ENCODE measurements around the gene ELL.

The ELL gene

GRCh38 chr19:18397242-18398202 is 124.3 kb downstream of the ELL start, which contains the start of gene LRRC25:
LRRC25 (minus strand) TSS chr19:18397622; CDS start chr19:18396963, 659 bp downstream.
- H3K4me3 ChIP-seq (ENCODE audit: low read length): peak within 1 kb of the TSS; percentile 33
- H3K27ac ChIP-seq (ENCODE audit: low read depth, low read length): no peak within 1 kb of the TSS
- no peaks in the 10 kb centered on the region for H3K9me3 ChIP-seq (ENCODE audit: insufficient read depth, low read depth, low read length)
- no peak within 1 kb of the TSS for H3K9ac ChIP-seq (ENCODE audit: low read depth, low read length)
- H3K36me3 ChIP-seq (ENCODE audit: insufficient read depth, low read length): no peaks in the 10 kb centered on the region
- H3K4me1 ChIP-seq (ENCODE audit: insufficient read depth, low read length): no peaks in the 10 kb centered on the region
- WGBS: 36% methylated on average over 33 of the region's 33 CpGs
- H3K27me3 ChIP-seq (ENCODE audit: insufficient read depth, low read length): no peaks in the 10 kb centered on the region

- Histone ChIP-seq H3K36me3 (ENCODE audit: insufficient read depth, low read length) (no peaks in the 10 kb centered on the region), H3K9me3 (ENCODE audit: insufficient read depth, low read depth, low read length) (no peaks in the 10 kb centered on the region), H3K9ac (ENCODE audit: low read depth, low read length) (no peak overlapping the region), H3K4me1 (ENCODE audit: insufficient read depth, low read length) (no peaks in the 10 kb centered on the region), H3K4me3 (ENCODE audit: low read length) (no peak overlapping the region), H3K27me3 (ENCODE audit: insufficient read depth, low read length) (no peaks in the 10 kb centered on the region), H3K27ac (ENCODE audit: low read depth, low read length) (no peak overlapping the region)
- WGBS: 85% methylated on average over 37 of the region's 37 CpGs
These were observed 125.2 kb downstream of the ELL start for GRCh38 chr19:18396471-18397241.

GRCh38 chr19:18393836-18394235 is 128.0 kb downstream of the ELL start:
- Histone ChIP-seq H3K27ac (ENCODE audit: low read depth, low read length) (no peak overlapping the region), H3K9me3 (ENCODE audit: insufficient read depth, low read depth, low read length) (no peaks in the 10 kb centered on the region), H3K4me1 (ENCODE audit: insufficient read depth, low read length) (no peaks in the 10 kb centered on the region), H3K27me3 (ENCODE audit: insufficient read depth, low read length) (peaks cover 4% of the 10 kb centered on the region), H3K36me3 (ENCODE audit: insufficient read depth, low read length) (no peaks in the 10 kb centered on the region), H3K4me3 (ENCODE audit: low read length) (no peak overlapping the region), H3K9ac (ENCODE audit: low read depth, low read length) (no peak overlapping the region)
- WGBS: 92% methylated on average over 7 of the region's 7 CpGs

- Histone ChIP-seq H3K36me3 (ENCODE audit: insufficient read depth, low read length) (no peaks in the 10 kb centered on the region), H3K9ac (ENCODE audit: low read depth, low read length) (no peak overlapping the region), H3K9me3 (ENCODE audit: insufficient read depth, low read depth, low read length) (no peaks in the 10 kb centered on the region), H3K27me3 (ENCODE audit: insufficient read depth, low read length) (peaks cover 13% of the 10 kb centered on the region), H3K27ac (ENCODE audit: low read depth, low read length) (no peak overlapping the region), H3K4me1 (ENCODE audit: insufficient read depth, low read length) (no peaks in the 10 kb centered on the region), H3K4me3 (ENCODE audit: low read length) (no peak overlapping the region)
- 92% methylated on average over 4 of the region's 5 CpGs for WGBS
These were observed 128.9 kb downstream of the ELL start for GRCh38 chr19:18392926-18393325.
